Astrocyte (in vitro differentiated cells and primary cell): ENCODE results near the gene ILKAP. TPM values are rescaled to one million over a fixed set of nuclear protein-coding genes. Genes with fewer than 3 reads are reported as not detected.

ENCODE experiments used
- DNase-seq: peaks from one replicate; pipeline ENCODE4 v3.0.0-alpha.2; 2010; ENCODE audit warnings: low read depth
- FAIRE-seq: peaks from 2 replicates; lab custom pipeline; 2011; peaks lifted over from hg19 to GRCh38; lab: Jason Lieb, UNC
- H2AFZ ChIP-seq: 2 replicates; pipeline ENCODE4 v1.6.0; 2012; ENCODE audit warnings: low read depth, low read length, inconsistent platforms
- H3K27ac ChIP-seq: 2 replicates; pipeline ENCODE4 v1.5.1; 2011; ENCODE audit warnings: low read depth, low read length, inconsistent platforms
- H3K27me3 ChIP-seq: 2 replicates; pipeline ENCODE4 v1.6.0; 2011; ENCODE audit warnings: low read length, inconsistent platforms; ENCODE audit not compliant: insufficient read depth
- H3K36me3 ChIP-seq: 2 replicates; pipeline ENCODE4 v1.5.1; 2011; ENCODE audit warnings: low read length, inconsistent platforms; ENCODE audit not compliant: insufficient read depth
- H3K4me1 ChIP-seq: 2 replicates; pipeline ENCODE4 v1.5.1; 2011; ENCODE audit warnings: low read length, inconsistent platforms; ENCODE audit not compliant: insufficient read depth
- H3K4me2 ChIP-seq: 2 replicates; pipeline ENCODE4 v1.6.0; 2012; ENCODE audit warnings: low read length, inconsistent platforms
- H3K4me3 ChIP-seq: 2 replicates; pipeline ENCODE4 v1.5.1; 2011; ENCODE audit warnings: low read depth, mild to moderate bottlenecking, low read length, inconsistent platforms; ENCODE audit not compliant: insufficient read depth
- H3K79me2 ChIP-seq: 2 replicates; pipeline ENCODE4 v1.6.0; 2012; ENCODE audit warnings: mild to moderate bottlenecking, low read length, inconsistent platforms; ENCODE audit not compliant: insufficient read depth
- H3K9ac ChIP-seq: 2 replicates; pipeline ENCODE4 v1.6.0; 2012; ENCODE audit warnings: mild to moderate bottlenecking, low read length, inconsistent platforms
- H3K9me3 ChIP-seq: 2 replicates; pipeline ENCODE4 v1.5.1; 2012; ENCODE audit warnings: low read depth, mild to moderate bottlenecking, low read length, inconsistent platforms; ENCODE audit not compliant: insufficient read depth
- H4K20me1 ChIP-seq: 2 replicates; pipeline ENCODE4 v1.6.0; 2012; ENCODE audit warnings: low read length, inconsistent platforms; ENCODE audit not compliant: insufficient read depth
- H3K27ac Mint-ChIP-seq: one replicate; pipeline ENCODE4 v1.8.0; 2021; ENCODE audit warnings: mild to moderate bottlenecking, mixed read lengths; ENCODE audit not compliant: unreplicated experiment
- H3K27me3 Mint-ChIP-seq: one replicate; pipeline ENCODE4 v1.8.0; 2021; ENCODE audit warnings: low read depth, mixed read lengths; ENCODE audit not compliant: unreplicated experiment
- H3K36me3 Mint-ChIP-seq: one replicate; pipeline ENCODE4 v1.8.0; 2021; ENCODE audit warnings: low read depth, mixed read lengths; ENCODE audit not compliant: unreplicated experiment
- H3K4me1 Mint-ChIP-seq: one replicate; pipeline ENCODE4 v1.8.0; 2021; ENCODE audit warnings: low read depth, mixed read lengths; ENCODE audit not compliant: unreplicated experiment
- H3K4me3 Mint-ChIP-seq: one replicate; pipeline ENCODE4 v1.8.0; 2021; ENCODE audit warnings: mild to moderate bottlenecking, moderate library complexity, mixed read lengths; ENCODE audit not compliant: unreplicated experiment
- H3K9me3 Mint-ChIP-seq: one replicate; pipeline ENCODE4 v1.8.0; 2021; ENCODE audit warnings: mild to moderate bottlenecking, mixed read lengths; ENCODE audit not compliant: unreplicated experiment
- CTCF ChIP-seq: IDR thresholded peaks from 2 replicates; pipeline ENCODE4 v1.5.1; 2011; ENCODE audit warnings: low read depth, mild to moderate bottlenecking, inconsistent platforms, low read length, moderate library complexity; ENCODE audit not compliant: insufficient read depth
- EZH2 ChIP-seq: IDR thresholded peaks from 2 replicates; pipeline ENCODE4 v1.6.1; 2012; ENCODE audit warnings: mild to moderate bottlenecking, low read length, inconsistent platforms; ENCODE audit not compliant: insufficient read depth
- total RNA-seq: library from RNA; stranded (reverse); gene quantifications from 2 replicates; pipeline ENCODE4 v1.2.1, GENCODE V29; 2021

Gene ILKAP
- total RNA-seq, 1 donor from 2014 or later = 32.3 TPM

- H4K20me1 ChIP-seq = no peaks in the 10 kb centered on the region
- FAIRE-seq (no peak), DNase-seq (no peak)
- no peaks in the 10 kb centered on the region for H3K9me3 ChIP-seq
- no peaks in the 10 kb centered on the region for H3K79me2 ChIP-seq
- H3K27ac ChIP-seq = no peak overlapping the region
- H3K4me2 ChIP-seq = peak overlapping the region; percentile 83
- no peak for TF ChIP-seq EZH2
- H3K4me1 ChIP-seq = peaks cover 20% of the 10 kb centered on the region
- H3K27me3 Mint-ChIP-seq = peaks cover 26% of the 10 kb centered on the region
- no peak overlapping the region for H2AFZ ChIP-seq
- peaks cover 1% of the 10 kb centered on the region for H3K4me1 Mint-ChIP-seq
- H3K9ac ChIP-seq = no peak overlapping the region
- H3K36me3 ChIP-seq = no peaks in the 10 kb centered on the region
- no peaks in the 10 kb centered on the region for H3K9me3 Mint-ChIP-seq
- no peaks in the 10 kb centered on the region for H3K27me3 ChIP-seq
- H3K4me3 Mint-ChIP-seq = peak overlapping the region; percentile 9
- peaks cover 4% of the 10 kb centered on the region for H3K36me3 Mint-ChIP-seq
- H3K4me3 ChIP-seq = no peak overlapping the region
- no peak overlapping the region for H3K27ac Mint-ChIP-seq
These were observed 43.0 kb downstream of the ILKAP start for GRCh38 chr2:238160206-238161129.

- FAIRE-seq (no peak), DNase-seq (no peak)
- Histone ChIP-seq H3K27ac (no peak overlapping the region), H3K27me3 (no peaks in the 10 kb centered on the region), H2AFZ (no peak overlapping the region), H3K9me3 (no peaks in the 10 kb centered on the region), H3K4me1 (peaks cover 24% of the 10 kb centered on the region), H3K4me3 (peak overlapping the region; percentile 51), H3K4me2 (peak overlapping the region; percentile 83), H3K79me2 (no peaks in the 10 kb centered on the region), H4K20me1 (no peaks in the 10 kb centered on the region), H3K36me3 (no peaks in the 10 kb centered on the region), H3K9ac (peak overlapping the region; percentile 65)
- Mint-ChIP-seq H3K27me3 (peaks cover 20% of the 10 kb centered on the region), H3K4me1 (peaks cover 1% of the 10 kb centered on the region), H3K27ac (no peak overlapping the region), H3K36me3 (peaks cover under 1% of the 10 kb centered on the region), H3K9me3 (no peaks in the 10 kb centered on the region), H3K4me3 (peak overlapping the region; percentile 50)
- TF ChIP-seq CTCF (no peak), EZH2 (no peak)
These were observed 43.8 kb downstream of the ILKAP start for GRCh38 chr2:238159661-238160205.

GRCh38 chr2:238159071-238159539 lies 44.4 kb downstream of the ILKAP start:
- no peak for DNase-seq
- H4K20me1 ChIP-seq = no peaks in the 10 kb centered on the region
- H3K4me1 ChIP-seq = peaks cover 24% of the 10 kb centered on the region
- H3K4me3 ChIP-seq = peak overlapping the region; percentile 51
- TF ChIP-seq CTCF (no peak), EZH2 (no peak)
- H3K9ac ChIP-seq = peak overlapping the region; percentile 65
- H3K36me3 ChIP-seq = no peaks in the 10 kb centered on the region
- H3K9me3 Mint-ChIP-seq = peaks cover under 1% of the 10 kb centered on the region
- H3K79me2 ChIP-seq = no peaks in the 10 kb centered on the region
- H3K27ac ChIP-seq = no peak overlapping the region
- H3K4me1 Mint-ChIP-seq = peaks cover 1% of the 10 kb centered on the region
- no peak overlapping the region for H2AFZ ChIP-seq
- FAIRE-seq = no peak
- H3K27me3 Mint-ChIP-seq = peaks cover 16% of the 10 kb centered on the region
- H3K4me2 ChIP-seq = peak overlapping the region; percentile 83
- H3K4me3 Mint-ChIP-seq = no peak overlapping the region
- peak overlapping the region; percentile 41 for H3K27ac Mint-ChIP-seq
- peaks cover 1% of the 10 kb centered on the region for H3K36me3 Mint-ChIP-seq
- H3K27me3 ChIP-seq = no peaks in the 10 kb centered on the region
- no peaks in the 10 kb centered on the region for H3K9me3 ChIP-seq
